Measurements from ENCODE around the gene MORN1.

Gene MORN1

GRCh38 chr1:2404142-2404889 is 13.0 kb upstream of the MORN1 start:
- DNase-seq: no peak

GRCh38 chr1:2403273-2403672 is 11.9 kb upstream of the MORN1 start:
- no peak for DNase-seq

GRCh38 chr1:2402420-2402819 is 11.1 kb upstream of the MORN1 start:
- DNase-seq: no peak

- no peak for DNase-seq
Measured at GRCh38 chr1:2400950-2401649, 9.7 kb upstream of the MORN1 start.

- DNase-seq: no peak
Measured at GRCh38 chr1:2400576-2400909, 9.2 kb upstream of the MORN1 start.

GRCh38 chr1:2399890-2400575 is 8.7 kb upstream of the MORN1 start:
- no peak for DNase-seq

- no peak for DNase-seq
Measured at GRCh38 chr1:2398871-2399270, 7.5 kb upstream of the MORN1 start.

- no peak for DNase-seq
Measured at GRCh38 chr1:2397007-2397679, 5.8 kb upstream of the MORN1 start.

- no peak for DNase-seq
Measured at GRCh38 chr1:2396476-2396875, 5.1 kb upstream of the MORN1 start.

GRCh38 chr1:2396059-2396458 is 4.7 kb upstream of the MORN1 start:
- DNase-seq: no peak

- no peak for DNase-seq
Measured at GRCh38 chr1:2395245-2395644, 3.9 kb upstream of the MORN1 start.

- no peak for DNase-seq
Measured at GRCh38 chr1:2394761-2395160, 3.4 kb upstream of the MORN1 start.

- DNase-seq: no peak
Measured at GRCh38 chr1:2394220-2394619, 2.9 kb upstream of the MORN1 start.

- DNase-seq: no peak
Measured at GRCh38 chr1:2393471-2393877, 2.1 kb upstream of the MORN1 start.

- no peak for DNase-seq
Measured at GRCh38 chr1:2392686-2393085, 1.3 kb upstream of the MORN1 start.

GRCh38 chr1:2391931-2392509 is 666 bp upstream of the MORN1 start:
- no peak for DNase-seq

- DNase-seq: no peak
Measured at GRCh38 chr1:2389644-2390043, 1.7 kb downstream of the MORN1 start.

- DNase-seq: no peak
Measured at GRCh38 chr1:2388004-2388913, 3.1 kb downstream of the MORN1 start.

- no peak for DNase-seq
Measured at GRCh38 chr1:2386636-2387611, 4.4 kb downstream of the MORN1 start.

GRCh38 chr1:2385606-2386280 is 5.6 kb downstream of the MORN1 start:
- no peak for DNase-seq
